Caco-2 (cell line): ENCODE results near the gene DOCK9. TPM values are rescaled to one million over a fixed set of nuclear protein-coding genes. Genes with fewer than 3 reads are reported as not detected.
A peak's percentile ranks its signal among the peaks of the same experiment; 100 is the strongest.

ENCODE experiments used
- BruUV-seq: library from RNA; stranded (reverse); fragments of 400-500 nt; replicated peaks from 2 replicates; lab custom pipeline; 2021; lab: Mats Ljungman, UMichigan
- CTCF ChIA-PET: fragments of 300-600 bp; sonication (Branson Sonifier 250); formaldehyde crosslinking; loops from one replicate; lab custom pipeline; 2022; ENCODE audit warnings: antibody characterized with exemption; lab: Charles Lee
- POLR2A ChIA-PET: fragments of 300-600 bp; sonication (Branson Sonifier 250); formaldehyde crosslinking; loops from one replicate; lab custom pipeline; 2022; ENCODE audit warnings: antibody characterized with exemption; lab: Charles Lee
- DNase-seq, 2 experiments: peaks; one replicate each; pipeline versions ENCODE4 v3.0.0 to v3.0.0-alpha.2; 2020 to 2022
- H3K27me3 ChIP-seq: replicated peaks from 2 replicates; pipeline ENCODE4 v1.6.0; 2011; ENCODE audit warnings: low read length; ENCODE audit not compliant: control insufficient read depth, insufficient read depth
- H3K36me3 ChIP-seq: 2 replicates; pipeline ENCODE4 v1.5.1; 2011; ENCODE audit warnings: low read length; ENCODE audit not compliant: control insufficient read depth, insufficient read depth
- H3K4me1 ChIP-seq: fragments of 250-450 bp; sonication (Bioruptor Pico); 2 replicates; pipeline ENCODE4 v1.5.1; 2020; ENCODE audit warnings: mild to moderate bottlenecking
- H3K4me3 ChIP-seq: 2 replicates; pipeline ENCODE4 v1.5.1; 2011; ENCODE audit warnings: low read depth, mild to moderate bottlenecking, control low read depth, low read length
- H3K9me3 ChIP-seq: fragments of 250-450 bp; sonication (Bioruptor Pico); 2 replicates; pipeline ENCODE4 v1.5.1; 2020; ENCODE audit warnings: mild to moderate bottlenecking, moderate library complexity
- H3K27ac Mint-ChIP-seq: one replicate; pipeline ENCODE4 v1.8.0; 2022; ENCODE audit warnings: mixed read lengths; ENCODE audit not compliant: unreplicated experiment
- H3K27me3 Mint-ChIP-seq: one replicate; pipeline ENCODE4 v1.8.0; 2022; ENCODE audit warnings: mixed read lengths; ENCODE audit not compliant: insufficient read depth, unreplicated experiment
- H3K36me3 Mint-ChIP-seq: one replicate; pipeline ENCODE4 v1.8.0; 2022; ENCODE audit warnings: mild to moderate bottlenecking, mixed read lengths; ENCODE audit not compliant: insufficient read depth, unreplicated experiment
- H3K4me1 Mint-ChIP-seq: one replicate; pipeline ENCODE4 v1.8.0; 2022; ENCODE audit warnings: low read depth, mixed read lengths; ENCODE audit not compliant: unreplicated experiment
- H3K4me3 Mint-ChIP-seq: one replicate; pipeline ENCODE4 v1.8.0; 2022; ENCODE audit warnings: mild to moderate bottlenecking, moderate library complexity, mixed read lengths; ENCODE audit not compliant: unreplicated experiment
- H3K9me3 Mint-ChIP-seq: one replicate; pipeline ENCODE4 v1.8.0; 2022; ENCODE audit warnings: mixed read lengths; ENCODE audit not compliant: unreplicated experiment
- CTCF ChIP-seq, 2 experiments: fragments of 200-600 bp in 1 of 2; IDR thresholded peaks; 1 replicate in 1 of 2; 2 replicates in 1 of 2; pipeline versions ENCODE4 v1.5.1 to v1.8.0; 2011 to 2022; ENCODE audit warnings: antibody characterized with exemption in 1 of 2, control low read depth in 1 of 2, inconsistent platforms in 1 of 2, low read depth in 1 of 2, low read length in 1 of 2, mild to moderate bottlenecking in 1 of 2, moderate library complexity in 1 of 2; ENCODE audit not compliant: insufficient read depth in 1 of 2, severe bottlenecking in 1 of 2, unreplicated experiment in 1 of 2
- intact Hi-C: fragments of 100-400 bp; cut with micrococcal nuclease; formaldehyde crosslinking; loops from one replicate; pipeline ENCODE4 v1.10.0; 2022; ENCODE audit not compliant: unreplicated experiment
- total RNA-seq: library from RNA; stranded (reverse); gene quantifications from 2 replicates; pipeline ENCODE4 v1.2.3, GENCODE V29; 2022

Gene DOCK9
- total RNA-seq, 1 experiment from 2014 or later: 260 TPM

- no TSS peak for BruUV-seq
- TF ChIP-seq CTCF (IDR thresholded peaks at IDR 0.05; ENCODE audit: insufficient read depth in 1 of 2, low read depth in 1 of 2, low read length in 1 of 2, severe bottlenecking in 1 of 2, unreplicated experiment in 1 of 2): no peak
Measured at GRCh38 chr13:98986226-98986846, 8.5 kb upstream of the DOCK9 start.

DNA sequence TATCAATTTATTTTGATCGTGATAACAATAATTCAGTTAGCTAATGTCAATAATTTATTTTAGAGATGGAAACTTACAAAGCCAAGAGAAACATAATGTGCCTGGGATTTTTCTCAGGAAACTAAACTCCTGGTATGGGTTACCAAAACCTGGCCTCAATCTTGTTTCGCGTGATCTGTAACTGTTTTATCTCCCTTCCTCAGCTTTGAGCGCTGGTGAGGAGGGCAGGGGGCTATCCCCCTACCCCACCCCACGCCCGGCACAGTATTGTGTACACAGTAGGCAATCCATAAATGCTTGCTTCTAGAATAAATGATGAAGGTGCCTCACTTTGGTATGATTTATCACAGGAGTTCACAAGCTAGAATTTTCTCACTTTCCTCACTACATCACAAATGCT is 7.7 kb upstream of the DOCK9 start:
- CTCF ChIA-PET: interaction anchor here (0.7 to 1.2 kb wide), 3 partner anchors 9 to 35 kb away, joined by 3 to 8 read pairs (median 5); no protein-coding TSS in a partner anchor
- Mint-ChIP-seq H3K4me3 (no peak overlapping the region), H3K27me3 (no peaks in the 10 kb centered on the region), H3K9me3 (no peaks in the 10 kb centered on the region), H3K27ac (peak overlapping the region; percentile 19), H3K4me1 (peaks cover 38% of the 10 kb centered on the region), H3K36me3 (peaks cover 6% of the 10 kb centered on the region)
- DNase-seq: no peak
- no peaks in the 10 kb centered on the region for H3K9me3 ChIP-seq
- H3K4me3 ChIP-seq: no peak overlapping the region
- H3K27me3 ChIP-seq: no peaks in the 10 kb centered on the region
- BruUV-seq: no TSS peak
- H3K4me1 ChIP-seq: peaks cover 41% of the 10 kb centered on the region
- POLR2A ChIA-PET: interaction anchor here (1.0 kb wide), 1 partner anchor 9 kb away, joined by 3 read pairs; no protein-coding TSS in a partner anchor
- intact Hi-C loops: no loop called here
- no peak for TF ChIP-seq CTCF (IDR thresholded peaks at IDR 0.05; ENCODE audit: insufficient read depth in 1 of 2, low read depth in 1 of 2, low read length in 1 of 2, severe bottlenecking in 1 of 2, unreplicated experiment in 1 of 2)
- H3K36me3 ChIP-seq: no peaks in the 10 kb centered on the region

More at GRCh38 chr13:98986226-98986846, 8.5 kb upstream of the DOCK9 start:
- no peaks in the 10 kb centered on the region for H3K27me3 ChIP-seq
- H3K36me3 Mint-ChIP-seq: peaks cover 6% of the 10 kb centered on the region
- DNase-seq: peak; percentile 53
- H3K4me3 Mint-ChIP-seq: no peak overlapping the region
- H3K4me3 ChIP-seq: no peak overlapping the region
- peaks cover 41% of the 10 kb centered on the region for H3K4me1 ChIP-seq
- peaks cover 38% of the 10 kb centered on the region for H3K4me1 Mint-ChIP-seq
- H3K9me3 Mint-ChIP-seq: no peaks in the 10 kb centered on the region
- ChIA-PET CTCF (interaction anchor here (1.2 to 1.3 kb wide), 2 partner anchors 10 to 43 kb away, joined by 3 to 5 read pairs; no protein-coding TSS in a partner anchor), POLR2A (interaction anchor here (0.5 to 1.0 kb wide), 2 partner anchors 10 to 24 kb away, joined by 3 read pairs; no protein-coding TSS in a partner anchor)
- no peaks in the 10 kb centered on the region for H3K9me3 ChIP-seq
- peak overlapping the region; percentile 19 for H3K27ac Mint-ChIP-seq
- H3K36me3 ChIP-seq: no peaks in the 10 kb centered on the region
- intact Hi-C loops: loop anchor here (1.0 kb wide), 1 partner anchor 10 kb away; no protein-coding TSS in a partner anchor
- H3K27me3 Mint-ChIP-seq: no peaks in the 10 kb centered on the region

GRCh38 chr13:98984983-98985382 is 7.1 kb upstream of the DOCK9 start:
- no peak for DNase-seq
- ChIA-PET POLR2A (no interaction called here), CTCF (interaction anchor here (0.7 to 0.9 kb wide), 2 partner anchors 9 to 34 kb away, joined by 3 to 8 read pairs; no protein-coding TSS in a partner anchor)
- no TSS peak for BruUV-seq
- Mint-ChIP-seq H3K27me3 (no peaks in the 10 kb centered on the region), H3K9me3 (no peaks in the 10 kb centered on the region), H3K4me1 (peaks cover 38% of the 10 kb centered on the region), H3K4me3 (no peak overlapping the region), H3K36me3 (peaks cover 6% of the 10 kb centered on the region), H3K27ac (no peak overlapping the region)
- no peaks in the 10 kb centered on the region for H3K27me3 ChIP-seq
- H3K36me3 ChIP-seq: no peaks in the 10 kb centered on the region
- H3K9me3 ChIP-seq: no peaks in the 10 kb centered on the region
- intact Hi-C loops: no loop called here
- no peak for TF ChIP-seq CTCF (IDR thresholded peaks at IDR 0.05; ENCODE audit: insufficient read depth in 1 of 2, low read depth in 1 of 2, low read length in 1 of 2, severe bottlenecking in 1 of 2, unreplicated experiment in 1 of 2)
- no peak overlapping the region for H3K4me3 ChIP-seq
- H3K4me1 ChIP-seq: peaks cover 41% of the 10 kb centered on the region
